Glutamatergic neuron (in vitro differentiated cells): ENCODE measurements around the gene APBB2. TPM values are rescaled to one million over a fixed set of nuclear protein-coding genes. Genes with fewer than 3 reads are reported as not detected.

ENCODE experiments used
- DNase-seq: peaks from one replicate; pipeline ENCODE4 v3.0.0; 2022
- H3K27ac Mint-ChIP-seq: one replicate; pipeline ENCODE4 v1.8.0; 2020; ENCODE audit warnings: mild to moderate bottlenecking, mixed read lengths, inconsistent platforms; ENCODE audit not compliant: unreplicated experiment
- H3K27me3 Mint-ChIP-seq: one replicate; pipeline ENCODE4 v1.8.0; 2020; ENCODE audit warnings: mild to moderate bottlenecking, moderate library complexity, mixed read lengths, inconsistent platforms; ENCODE audit not compliant: unreplicated experiment
- H3K36me3 Mint-ChIP-seq: one replicate; pipeline ENCODE4 v1.8.0; 2020; ENCODE audit warnings: mild to moderate bottlenecking, mixed read lengths, inconsistent platforms; ENCODE audit not compliant: unreplicated experiment
- H3K4me1 Mint-ChIP-seq: one replicate; pipeline ENCODE4 v1.8.0; 2020; ENCODE audit warnings: mild to moderate bottlenecking, low read depth, mixed read lengths, inconsistent platforms; ENCODE audit not compliant: unreplicated experiment
- H3K4me3 Mint-ChIP-seq: one replicate; pipeline ENCODE4 v1.8.0; 2020; ENCODE audit warnings: mild to moderate bottlenecking, mixed read lengths, inconsistent platforms; ENCODE audit not compliant: unreplicated experiment
- H3K9me3 Mint-ChIP-seq: one replicate; pipeline ENCODE4 v1.8.0; 2020; ENCODE audit warnings: mild to moderate bottlenecking, moderate library complexity, mixed read lengths, inconsistent platforms; ENCODE audit not compliant: unreplicated experiment
- CTCF ChIP-seq: fragments of 200-600 bp; sonication (generic); IDR thresholded peaks from one replicate; pipeline ENCODE4 v1.5.0; 2021; ENCODE audit not compliant: partially characterized antibody, unreplicated experiment
- total RNA-seq: library from RNA; stranded (reverse); fragmentation: NEBNext Ultra II Directional; extraction: Animal tissue kit (Norgen Biotek cat#: 25700); gene quantifications from one replicate; pipeline ENCODE4 v1.2.1, GENCODE V29; 2021; ENCODE audit not compliant: unreplicated experiment

APBB2 gene
- total RNA-seq, 1 donor from 2014 or later, result 117 TPM

- no peaks in the 10 kb centered on the region for H3K4me1 Mint-ChIP-seq
- DNase-seq, result no peak
- no peak overlapping the region for H3K4me3 Mint-ChIP-seq
- H3K9me3 Mint-ChIP-seq, result no peaks in the 10 kb centered on the region
- H3K36me3 Mint-ChIP-seq, result no peaks in the 10 kb centered on the region
- no peak overlapping the region for H3K27ac Mint-ChIP-seq
- no peak for TF ChIP-seq CTCF
- H3K27me3 Mint-ChIP-seq, result no peaks in the 10 kb centered on the region
These were observed 22.2 kb upstream of the APBB2 start for GRCh38 chr4:41236508-41236907.

DNA sequence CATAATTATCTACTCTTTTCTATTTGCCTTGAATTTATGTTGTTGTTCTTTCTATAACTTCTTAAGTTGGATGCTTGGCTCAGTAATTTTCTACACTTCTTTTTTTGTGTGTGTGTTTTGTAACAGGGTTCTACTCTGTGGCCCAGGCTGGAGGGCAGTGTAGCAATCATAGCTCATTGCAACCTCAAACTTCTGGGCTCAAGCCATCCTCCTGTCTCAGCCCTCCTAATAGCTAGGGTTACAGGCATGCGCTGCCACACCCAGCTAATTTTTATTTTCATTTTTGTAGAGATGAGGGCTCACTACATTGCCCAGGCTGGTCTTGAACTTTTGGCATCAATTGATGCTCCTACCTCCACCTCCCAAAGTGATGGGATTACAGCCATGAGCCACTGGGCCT is 21.7 kb upstream of the APBB2 start:
- H3K4me1 Mint-ChIP-seq, result no peaks in the 10 kb centered on the region
- no peak for TF ChIP-seq CTCF
- no peak overlapping the region for H3K27ac Mint-ChIP-seq
- no peaks in the 10 kb centered on the region for H3K27me3 Mint-ChIP-seq
- H3K36me3 Mint-ChIP-seq, result no peaks in the 10 kb centered on the region
- no peak overlapping the region for H3K4me3 Mint-ChIP-seq
- no peaks in the 10 kb centered on the region for H3K9me3 Mint-ChIP-seq
- DNase-seq, result no peak

DNA sequence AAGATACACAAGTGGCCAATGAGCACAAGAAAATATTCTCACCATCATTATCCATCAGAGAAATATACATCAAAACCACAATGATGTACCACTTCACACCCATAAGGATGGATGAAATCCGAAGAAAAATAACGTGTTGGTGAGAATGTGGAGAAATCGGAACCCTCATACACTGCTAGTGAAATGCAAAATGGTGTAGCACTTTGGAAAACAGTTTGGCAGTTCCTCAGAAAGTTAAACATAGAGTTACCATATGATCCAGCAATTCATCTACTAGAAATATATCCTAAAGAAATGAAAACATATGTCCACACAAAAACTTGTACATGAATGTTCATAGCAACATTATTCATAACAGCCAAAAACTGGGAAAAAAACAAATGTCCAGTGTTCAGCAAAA is 18.5 kb upstream of the APBB2 start:
- Mint-ChIP-seq H3K4me1 (no peaks in the 10 kb centered on the region), H3K27ac (no peak overlapping the region), H3K9me3 (no peaks in the 10 kb centered on the region), H3K36me3 (no peaks in the 10 kb centered on the region), H3K27me3 (no peaks in the 10 kb centered on the region), H3K4me3 (no peak overlapping the region)
- TF ChIP-seq CTCF, result no peak
- DNase-seq, result no peak

- DNase-seq, result no peak
- Mint-ChIP-seq H3K9me3 (no peaks in the 10 kb centered on the region), H3K27me3 (no peaks in the 10 kb centered on the region), H3K4me3 (no peak overlapping the region), H3K36me3 (no peaks in the 10 kb centered on the region), H3K27ac (no peak overlapping the region), H3K4me1 (no peaks in the 10 kb centered on the region)
- TF ChIP-seq CTCF, result no peak
These were observed 18.1 kb upstream of the APBB2 start for GRCh38 chr4:41232406-41232805.

DNA sequence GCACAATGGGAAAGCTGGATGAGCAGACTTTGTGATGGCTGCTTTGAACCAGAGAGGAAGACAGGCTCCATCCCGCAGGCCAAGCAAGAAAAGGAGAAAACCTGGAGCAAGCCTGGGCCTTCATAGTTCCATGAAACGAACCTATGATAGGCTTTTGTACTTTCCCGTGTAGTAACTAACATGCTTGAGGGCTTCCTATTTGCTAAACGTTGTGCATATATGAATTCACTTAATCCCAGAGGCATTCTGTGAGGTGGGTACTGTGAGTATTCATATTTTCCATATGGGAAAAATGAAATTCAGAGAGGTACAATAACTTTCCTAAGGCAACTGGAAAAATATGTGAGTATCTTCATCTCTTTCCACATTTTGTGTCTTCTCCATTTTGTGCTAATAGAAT is 13.6 kb upstream of the APBB2 start:
- DNase-seq, result no peak

More for the DNA sequence above, 13.6 kb upstream of the APBB2 start:
- no peak for TF ChIP-seq CTCF
- Mint-ChIP-seq H3K9me3 (no peaks in the 10 kb centered on the region), H3K4me3 (no peak overlapping the region), H3K4me1 (no peaks in the 10 kb centered on the region), H3K27ac (no peak overlapping the region), H3K36me3 (no peaks in the 10 kb centered on the region), H3K27me3 (no peaks in the 10 kb centered on the region)
